ENCODE results near the gene ICAM1.
"Not testable (repeated sequence)": the region's sequence is repeated elsewhere in the genome, so short reads cannot be mapped to it uniquely, and the experiment has no call there.

The ICAM1 gene

GRCh38 chr19:10235003-10235402 lies 35.9 kb upstream of the ICAM1 start:
- no peak for TF ChIP-seq ISL1 (CRISPR knock-in tag; IDR thresholded peaks at IDR 0.05)
- no peak for TF ChIP-seq CSDC2 (CRISPR knock-in tag; IDR thresholded peaks at IDR 0.05)
- TF ChIP-seq PATZ1 (CRISPR knock-in tag; IDR thresholded peaks at IDR 0.05; ENCODE audit: borderline replicate concordance) = no peak
- no peak for TF ChIP-seq GLIS3 (CRISPR knock-in tag; IDR thresholded peaks at IDR 0.05)
- no peak for TF ChIP-seq TSHZ2 (CRISPR knock-in tag; IDR thresholded peaks at IDR 0.05)
- TF ChIP-seq ESRRG (CRISPR knock-in tag; IDR thresholded peaks at IDR 0.05) = no peak
- no peak for TF ChIP-seq ZNF8 (CRISPR knock-in tag; IDR thresholded peaks at IDR 0.05)
- TF ChIP-seq RARB (CRISPR knock-in tag; IDR thresholded peaks at IDR 0.05) = no peak
- no peak for TF ChIP-seq ZC3H10 (CRISPR knock-in tag; IDR thresholded peaks at IDR 0.05)
- no peak for TF ChIP-seq ARNTL (CRISPR knock-in tag; IDR thresholded peaks at IDR 0.05; ENCODE audit: borderline replicate concordance, low read depth)
- no peak for TF ChIP-seq SNAI2 (CRISPR knock-in tag; IDR thresholded peaks at IDR 0.05)
- no peak for TF ChIP-seq CREB5 (CRISPR knock-in tag; IDR thresholded peaks at IDR 0.05; ENCODE audit: low read depth)
- TF ChIP-seq ZNF565 (CRISPR knock-in tag; conservative IDR thresholded peaks at IDR 0.05; ENCODE audit: low read depth) = no peak
- no peak for TF ChIP-seq TCF4 (CRISPR knock-in tag; IDR thresholded peaks at IDR 0.05; ENCODE audit: borderline replicate concordance)
- TF ChIP-seq POU6F1 (CRISPR knock-in tag; IDR thresholded peaks at IDR 0.05; ENCODE audit: borderline replicate concordance, low read depth) = no peak
- no peak for TF ChIP-seq ZNF70 (CRISPR knock-in tag; IDR thresholded peaks at IDR 0.05)
- no peak for TF ChIP-seq TOX (CRISPR knock-in tag; IDR thresholded peaks at IDR 0.05; ENCODE audit: borderline replicate concordance)
- TF ChIP-seq OSR1 (CRISPR knock-in tag; IDR thresholded peaks at IDR 0.05) = no peak
- TF ChIP-seq ZFP3 (CRISPR knock-in tag; IDR thresholded peaks at IDR 0.05) = no peak
- no peak for ATAC-seq

- not testable (repeated sequence) for ATAC-seq
Measured at GRCh38 chr19:10235409-10235808, 35.5 kb upstream of the ICAM1 start.

- TF ChIP-seq PPARA (CRISPR knock-in tag; IDR thresholded peaks at IDR 0.05; ENCODE audit: borderline replicate concordance) = no peak
- no peak for TF ChIP-seq TSHZ2 (CRISPR knock-in tag; IDR thresholded peaks at IDR 0.05)
- TF ChIP-seq ESRRG (CRISPR knock-in tag; IDR thresholded peaks at IDR 0.05) = no peak
- no peak for TF ChIP-seq POU6F1 (CRISPR knock-in tag; IDR thresholded peaks at IDR 0.05; ENCODE audit: borderline replicate concordance, low read depth)
- no peak for TF ChIP-seq ZFP30 (CRISPR knock-in tag; IDR thresholded peaks at IDR 0.05)
- no peak for TF ChIP-seq CSRNP3 (CRISPR knock-in tag; IDR thresholded peaks at IDR 0.05)
- no peak for TF ChIP-seq BACH2 (CRISPR knock-in tag; IDR thresholded peaks at IDR 0.05; ENCODE audit: borderline replicate concordance)
- no peak for TF ChIP-seq TCF4 (CRISPR knock-in tag; IDR thresholded peaks at IDR 0.05; ENCODE audit: borderline replicate concordance)
- no peak for TF ChIP-seq ARNTL (CRISPR knock-in tag; IDR thresholded peaks at IDR 0.05; ENCODE audit: borderline replicate concordance, low read depth)
- TF ChIP-seq ZNF70 (CRISPR knock-in tag; IDR thresholded peaks at IDR 0.05) = no peak
- no peak for TF ChIP-seq SNAI2 (CRISPR knock-in tag; IDR thresholded peaks at IDR 0.05)
- no peak for TF ChIP-seq ISL1 (CRISPR knock-in tag; IDR thresholded peaks at IDR 0.05)
- no peak for TF ChIP-seq ZNF565 (CRISPR knock-in tag; conservative IDR thresholded peaks at IDR 0.05; ENCODE audit: low read depth)
- no peak for ATAC-seq
Measured at GRCh38 chr19:10237702-10238101, 33.2 kb upstream of the ICAM1 start.

Data from SK-N-SH treated with all-trans-retinoic acid at 6 μM for 48 hours (cell line).